Transverse colon (tissue), 4 donors: ENCODE data around the gene FTSJ3.

Experiments used
- CTCF ChIP-seq, 5 experiments: fragments of 200-600 bp in 3 of 5; fragments of 450-650 bp in 2 of 5; sonication (generic) in 3 of 5; IDR thresholded peaks; 1 replicate in 2 of 5; 2 replicates in 3 of 5; pipeline ENCODE4 v1.5.1; 2016 to 2017; ENCODE audit warnings: antibody characterized with exemption in 5 of 5, inconsistent platforms in 3 of 5, mild to moderate bottlenecking in 2 of 5, moderate library complexity in 1 of 5
- POLR2A ChIP-seq: fragments of 450-650 bp; IDR thresholded peaks from one replicate; pipeline ENCODE4 v1.6.1; 2016; ENCODE audit warnings: antibody characterized with exemption, mild to moderate bottlenecking, moderate library complexity
- POLR2AphosphoS5 ChIP-seq, 3 donors: sonication (generic); formaldehyde crosslinking; IDR thresholded peaks; one replicate each; pipeline ENCODE4 v1.6.1; 2016; ENCODE audit warnings: antibody characterized with exemption in 3 of 3

DNA sequence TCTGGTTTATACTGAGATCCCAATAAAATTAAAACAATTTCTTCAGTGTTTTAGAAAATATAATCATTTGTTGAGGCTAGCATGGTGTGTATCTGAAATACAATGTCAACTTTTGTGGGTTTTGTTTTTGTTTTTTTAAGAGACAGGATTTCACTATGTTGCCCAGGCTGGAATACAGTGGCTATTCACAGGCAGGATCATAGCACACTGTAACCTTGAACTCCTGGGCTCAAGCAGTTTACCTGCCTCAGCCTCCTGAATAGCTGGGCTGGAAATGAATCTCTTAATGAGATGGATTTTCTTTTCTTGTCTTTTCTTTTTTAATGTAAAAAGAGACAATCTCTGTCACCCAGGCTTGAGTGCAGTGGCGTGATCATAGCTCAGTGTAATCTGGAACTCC lies 41.3 kb downstream of the FTSJ3 start:
- TF ChIP-seq POLR2AphosphoS5 (IDR thresholded peaks at IDR 0.05) (no peak), CTCF (IDR thresholded peaks at IDR 0.05) (no peak), POLR2A (no peak)
